Fibroblast of the aortic adventitia (primary cell): ENCODE data around the gene SNAP25. TPM values are rescaled to one million over a fixed set of nuclear protein-coding genes. Genes with fewer than 3 reads are reported as not detected.

ENCODE experiments used
- DNase-seq: peaks from one replicate; pipeline ENCODE4 v3.0.0-alpha.2; 2010; ENCODE audit warnings: low read depth
- H3K4me3 ChIP-seq: 2 replicates; pipeline ENCODE4 v1.5.1; 2011; ENCODE audit warnings: low read depth, mild to moderate bottlenecking, control low read depth, low read length, moderate library complexity
- small RNA-seq: library from RNA; depleted of rRNA; stranded (forward); fragments of <200 nt; gene quantifications from one replicate; pipeline ENCODE3, GENCODE V24; 2012
- total RNA-seq: library from RNA; depleted of rRNA; stranded (reverse); fragments of >200 nt; gene quantifications from 2 replicates; pipeline ENCODE4 v1.2.3, GENCODE V29; 2012; ENCODE audit warnings: low replicate concordance
- TF ChIP-seq, protein P1 (sequence below): IDR thresholded peaks from 2 replicates; pipeline ENCODE4 v1.5.1; 2011; ENCODE audit warnings: mild to moderate bottlenecking, low read length, control low read depth, inconsistent platforms; ENCODE audit not compliant: insufficient read depth

SNAP25 gene
- total RNA-seq, 1 donor = 3.1 TPM

DNA sequence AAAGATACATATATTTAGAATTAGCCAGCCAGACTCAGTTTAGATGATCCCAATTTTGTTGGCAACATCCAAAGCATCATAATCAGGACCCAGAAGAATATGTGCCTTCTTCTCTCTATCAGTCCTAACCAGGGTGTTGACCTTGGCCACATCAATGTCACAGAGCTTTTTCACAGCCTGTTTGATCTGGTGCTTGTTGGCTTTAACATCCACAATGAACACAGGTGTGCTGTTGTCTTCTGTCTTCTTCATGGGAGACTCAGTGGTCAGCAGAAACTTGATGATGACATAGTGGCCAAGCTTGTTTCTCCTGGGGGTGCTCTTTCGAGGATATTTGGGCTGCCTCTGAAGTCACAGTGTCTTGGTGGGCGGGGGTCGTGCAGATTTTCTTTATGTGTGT lies 130.5 kb downstream of the SNAP25 start:
- no peak for DNase-seq
- TF ChIP-seq, protein P1, sequence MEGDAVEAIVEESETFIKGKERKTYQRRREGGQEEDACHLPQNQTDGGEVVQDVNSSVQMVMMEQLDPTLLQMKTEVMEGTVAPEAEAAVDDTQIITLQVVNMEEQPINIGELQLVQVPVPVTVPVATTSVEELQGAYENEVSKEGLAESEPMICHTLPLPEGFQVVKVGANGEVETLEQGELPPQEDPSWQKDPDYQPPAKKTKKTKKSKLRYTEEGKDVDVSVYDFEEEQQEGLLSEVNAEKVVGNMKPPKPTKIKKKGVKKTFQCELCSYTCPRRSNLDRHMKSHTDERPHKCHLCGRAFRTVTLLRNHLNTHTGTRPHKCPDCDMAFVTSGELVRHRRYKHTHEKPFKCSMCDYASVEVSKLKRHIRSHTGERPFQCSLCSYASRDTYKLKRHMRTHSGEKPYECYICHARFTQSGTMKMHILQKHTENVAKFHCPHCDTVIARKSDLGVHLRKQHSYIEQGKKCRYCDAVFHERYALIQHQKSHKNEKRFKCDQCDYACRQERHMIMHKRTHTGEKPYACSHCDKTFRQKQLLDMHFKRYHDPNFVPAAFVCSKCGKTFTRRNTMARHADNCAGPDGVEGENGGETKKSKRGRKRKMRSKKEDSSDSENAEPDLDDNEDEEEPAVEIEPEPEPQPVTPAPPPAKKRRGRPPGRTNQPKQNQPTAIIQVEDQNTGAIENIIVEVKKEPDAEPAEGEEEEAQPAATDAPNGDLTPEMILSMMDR = no peak
- H3K4me3 ChIP-seq = no peak overlapping the region

DNA sequence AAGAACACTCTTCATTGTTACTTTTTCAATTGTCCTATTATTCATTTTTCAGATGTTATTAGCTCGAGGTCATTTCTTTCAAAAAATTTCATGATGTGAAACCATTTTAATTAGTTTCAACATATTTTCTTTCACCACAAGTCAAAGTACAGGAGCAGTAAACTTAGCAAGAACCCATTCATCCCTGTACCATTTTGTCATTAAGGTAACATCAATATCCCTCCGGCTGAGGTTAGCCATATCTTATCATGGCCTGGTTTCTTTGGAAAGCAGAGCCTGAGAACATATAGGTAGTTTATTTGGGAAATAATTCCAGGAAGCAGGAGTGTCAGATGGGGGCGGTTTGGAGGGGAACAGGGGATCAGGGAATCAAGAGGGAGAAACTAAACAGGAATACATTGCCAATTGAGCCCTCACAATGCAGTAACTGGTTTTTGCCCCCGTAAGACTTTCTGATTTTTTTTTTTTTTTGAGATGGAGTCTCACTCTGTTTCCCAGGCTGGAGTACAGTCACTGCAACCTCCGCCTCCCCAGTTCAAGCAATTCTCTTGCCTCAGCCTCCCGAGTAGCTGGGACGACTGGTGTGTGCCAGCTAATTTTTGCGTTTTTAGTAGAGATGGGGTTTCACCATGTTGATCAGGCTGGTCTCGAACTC lies 131.7 kb downstream of the SNAP25 start:
- TF ChIP-seq, protein P1 = no peak
- no peak overlapping the region for H3K4me3 ChIP-seq
- DNase-seq = no peak

DNA sequence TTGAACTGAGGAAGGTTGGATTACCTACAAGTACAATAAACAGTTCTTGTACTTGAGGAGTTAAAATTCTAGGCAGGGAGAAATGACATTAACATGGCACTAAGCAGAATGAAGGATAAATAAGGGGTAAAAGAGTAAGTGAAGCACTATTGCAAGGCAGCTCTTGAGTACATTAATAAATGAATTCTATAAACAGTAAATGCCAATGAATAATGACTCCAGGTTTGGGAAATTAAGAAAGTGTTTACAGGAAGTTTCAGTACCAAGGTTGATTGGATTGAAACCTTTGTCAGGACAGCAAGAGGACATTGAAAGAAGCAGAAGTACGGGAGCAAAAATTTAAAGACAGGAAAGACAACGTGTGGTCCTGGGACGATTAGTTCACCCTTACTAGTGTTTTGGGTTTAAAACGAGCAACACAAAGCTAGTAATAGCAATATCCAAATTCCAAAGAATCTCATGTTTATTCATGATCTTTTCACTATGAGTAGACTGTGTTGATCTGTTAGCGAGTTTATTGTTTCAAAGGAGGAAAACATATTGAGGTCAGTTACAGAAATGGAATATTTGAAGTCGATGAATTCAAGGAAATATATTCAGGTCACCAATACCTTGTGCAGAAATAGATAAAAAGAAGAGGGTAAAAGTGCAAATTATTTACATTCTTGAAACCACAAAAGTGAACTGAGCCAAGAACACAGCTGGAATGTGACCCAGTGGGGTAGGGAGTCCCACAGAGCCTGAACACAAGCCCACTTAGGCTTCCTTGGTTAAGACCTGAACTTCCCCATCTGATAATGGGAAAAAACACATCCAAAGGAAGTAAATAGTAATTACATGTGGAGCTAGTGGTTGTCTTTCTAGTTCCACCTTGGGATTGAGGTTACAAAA lies 134.5 kb downstream of the SNAP25 start:
- no peak for DNase-seq
- H3K4me3 ChIP-seq = no peak overlapping the region
- TF ChIP-seq, protein P1 = no peak

DNA sequence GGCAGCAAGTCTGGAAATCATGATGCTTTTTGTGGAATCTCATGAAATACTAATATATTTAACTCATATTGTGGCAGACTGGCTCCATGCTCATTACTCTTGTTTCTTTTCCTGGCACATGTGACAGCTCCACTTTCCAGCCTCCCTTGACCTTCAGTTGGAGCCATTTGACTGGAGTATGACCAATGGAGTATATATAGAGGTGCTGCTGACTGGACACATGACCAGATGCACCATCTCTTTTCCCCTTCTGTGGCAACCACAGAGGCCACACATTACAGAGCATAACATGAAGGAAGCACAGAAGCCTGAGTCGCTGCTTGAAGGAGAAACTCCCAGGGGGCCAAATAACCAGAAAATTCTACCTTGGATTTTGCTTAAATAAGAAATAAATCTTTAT lies 138.0 kb downstream of the SNAP25 start:
- DNase-seq = no peak
- H3K4me3 ChIP-seq = no peak overlapping the region
- TF ChIP-seq, protein P1 = no peak

Small RNA genes within 50 kb of the gene (small RNA-seq; reads per million reads assigned to genes)
- gene HIGD1AP15 = not detected

Other genes with a start within 250 kb of the SNAP25 start
- gene ANKEF1, start 183.8 kb upstream of the SNAP25 start, total RNA-seq = 0.65 and 1.8 TPM in 2 replicates
- gene MKKS, start 215.4 kb downstream of the SNAP25 start, total RNA-seq = 2.9 and 16.8 TPM in 2 replicates
- 4.0 and 7.0 TPM in 2 replicates for gene SLX4IP, start 216.5 kb downstream of the SNAP25 start, total RNA-seq